SK-N-SH (cell line): Measurements from ENCODE around the gene OPA1.

ENCODE experiments used
- CHD2 ChIP-seq: fragments of 150-350 bp; IDR thresholded peaks from 2 replicates; pipeline ENCODE4 v1.6.1; 2018; ENCODE audit warnings: low read length; ENCODE audit not compliant: partially characterized antibody
- NRF1 ChIP-seq: IDR thresholded peaks from 2 replicates; pipeline ENCODE4 v1.6.1; 2012; ENCODE audit warnings: low read depth, mild to moderate bottlenecking, low read length
- RAD21 ChIP-seq: IDR thresholded peaks from 2 replicates; pipeline ENCODE4 v1.6.1; 2012; ENCODE audit warnings: mild to moderate bottlenecking, low read length
- TF ChIP-seq, protein P1 (sequence below): IDR thresholded peaks from 2 replicates; pipeline ENCODE4; 2012
- TF ChIP-seq, protein P2 (sequence below): fragments of 200-600 bp; sonication (generic); IDR thresholded peaks from 2 replicates; pipeline ENCODE4 v1.6.1; 2017; ENCODE audit warnings: antibody characterized with exemption, mild to moderate bottlenecking, moderate library complexity
- TF ChIP-seq, protein P3 (sequence below): IDR thresholded peaks from 2 replicates; pipeline ENCODE4 v1.4.0; 2012; ENCODE audit warnings: low read depth

DNA sequence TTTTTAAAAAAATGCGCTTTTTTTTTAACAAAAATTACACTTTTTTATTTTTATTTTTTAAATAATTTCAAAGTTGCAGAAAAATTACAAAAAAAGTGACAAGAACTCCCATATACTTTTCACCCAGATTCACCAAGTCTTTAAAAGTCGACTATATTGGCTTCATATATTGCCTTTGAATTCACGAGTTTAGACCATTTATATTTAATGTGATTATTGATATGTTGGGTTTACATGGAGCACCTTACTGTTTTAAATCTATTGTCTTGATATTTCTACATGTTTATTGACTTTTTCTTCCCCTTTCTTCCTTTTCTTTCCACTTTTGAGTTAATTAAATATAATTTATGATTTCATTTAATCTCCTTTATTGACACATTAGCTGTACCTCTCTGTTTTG is 127.2 kb downstream of the OPA1 start:
- TF ChIP-seq, protein P1, sequence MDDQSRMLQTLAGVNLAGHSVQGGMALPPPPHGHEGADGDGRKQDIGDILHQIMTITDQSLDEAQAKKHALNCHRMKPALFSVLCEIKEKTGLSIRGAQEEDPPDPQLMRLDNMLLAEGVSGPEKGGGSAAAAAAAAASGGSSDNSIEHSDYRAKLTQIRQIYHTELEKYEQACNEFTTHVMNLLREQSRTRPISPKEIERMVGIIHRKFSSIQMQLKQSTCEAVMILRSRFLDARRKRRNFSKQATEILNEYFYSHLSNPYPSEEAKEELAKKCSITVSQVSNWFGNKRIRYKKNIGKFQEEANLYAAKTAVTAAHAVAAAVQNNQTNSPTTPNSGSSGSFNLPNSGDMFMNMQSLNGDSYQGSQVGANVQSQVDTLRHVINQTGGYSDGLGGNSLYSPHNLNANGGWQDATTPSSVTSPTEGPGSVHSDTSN: no peak
- TF ChIP-seq, protein P2, sequence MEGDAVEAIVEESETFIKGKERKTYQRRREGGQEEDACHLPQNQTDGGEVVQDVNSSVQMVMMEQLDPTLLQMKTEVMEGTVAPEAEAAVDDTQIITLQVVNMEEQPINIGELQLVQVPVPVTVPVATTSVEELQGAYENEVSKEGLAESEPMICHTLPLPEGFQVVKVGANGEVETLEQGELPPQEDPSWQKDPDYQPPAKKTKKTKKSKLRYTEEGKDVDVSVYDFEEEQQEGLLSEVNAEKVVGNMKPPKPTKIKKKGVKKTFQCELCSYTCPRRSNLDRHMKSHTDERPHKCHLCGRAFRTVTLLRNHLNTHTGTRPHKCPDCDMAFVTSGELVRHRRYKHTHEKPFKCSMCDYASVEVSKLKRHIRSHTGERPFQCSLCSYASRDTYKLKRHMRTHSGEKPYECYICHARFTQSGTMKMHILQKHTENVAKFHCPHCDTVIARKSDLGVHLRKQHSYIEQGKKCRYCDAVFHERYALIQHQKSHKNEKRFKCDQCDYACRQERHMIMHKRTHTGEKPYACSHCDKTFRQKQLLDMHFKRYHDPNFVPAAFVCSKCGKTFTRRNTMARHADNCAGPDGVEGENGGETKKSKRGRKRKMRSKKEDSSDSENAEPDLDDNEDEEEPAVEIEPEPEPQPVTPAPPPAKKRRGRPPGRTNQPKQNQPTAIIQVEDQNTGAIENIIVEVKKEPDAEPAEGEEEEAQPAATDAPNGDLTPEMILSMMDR: no peak
- TF ChIP-seq NRF1 (no peak), CHD2 (no peak), RAD21 (no peak)
- TF ChIP-seq, protein P3, sequence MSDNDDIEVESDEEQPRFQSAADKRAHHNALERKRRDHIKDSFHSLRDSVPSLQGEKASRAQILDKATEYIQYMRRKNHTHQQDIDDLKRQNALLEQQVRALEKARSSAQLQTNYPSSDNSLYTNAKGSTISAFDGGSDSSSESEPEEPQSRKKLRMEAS: no peak
